NCI-H2196 (cell line): ENCODE measurements around the gene F8A3.
"Not testable (repeated sequence)": the region's sequence is repeated elsewhere in the genome, so short reads cannot be mapped to it uniquely, and the experiment has no call there.

ENCODE experiments used
- DNase-seq: peaks from one replicate; lab custom pipeline; 2025; ENCODE audit not compliant: unreplicated experiment; lab: John Stamatoyannopoulos, UW

The F8A3 gene

GRCh38 chrX:155458471-155458870 is at the start of gene F8A3:
Gene F8A3, minus strand, starts transcription at chrX:155458620. Its CDS starts 20 bp downstream, at chrX:155458600.
- not testable (repeated sequence) for DNase-seq

DNA sequence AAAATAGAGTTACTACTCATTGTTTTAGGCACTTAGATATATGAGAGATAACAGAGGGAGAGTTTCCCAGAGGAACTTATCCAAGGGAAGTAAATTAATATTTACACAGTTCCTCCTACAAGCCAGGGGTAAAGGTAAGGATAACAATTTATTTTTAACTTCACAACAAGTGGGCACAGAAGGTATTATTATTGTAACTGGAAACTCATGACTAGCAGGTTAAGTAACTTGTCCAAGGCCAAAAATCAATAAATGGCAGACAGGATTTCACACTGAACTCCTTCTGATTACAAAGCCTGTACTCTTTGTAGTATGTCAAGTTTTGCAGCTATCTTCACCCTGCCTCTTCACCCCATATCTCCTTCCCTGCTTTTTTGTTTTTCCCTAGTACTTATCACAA is 46.9 kb upstream of the F8A3 start:
- no peak for DNase-seq

DNA sequence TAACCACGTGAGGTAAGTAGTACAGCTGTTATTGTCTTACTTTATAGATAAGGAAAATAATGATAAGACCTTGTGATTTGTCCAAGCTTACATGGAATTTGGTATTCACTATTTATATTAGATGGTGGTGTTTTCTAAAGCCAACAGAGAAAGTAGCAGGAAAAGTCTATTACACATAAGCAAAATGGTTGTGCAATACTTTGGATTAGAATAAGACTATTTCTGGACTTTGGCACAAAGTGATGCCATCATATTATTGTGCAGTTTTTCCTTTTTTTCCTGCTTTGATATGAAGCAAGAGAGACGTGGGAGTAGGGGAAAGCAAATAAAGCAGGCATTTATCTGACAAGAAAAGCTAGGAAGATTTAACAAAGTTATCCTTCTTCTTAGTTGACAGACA is 36.7 kb upstream of the F8A3 start:
- DNase-seq, result not testable (repeated sequence)

DNA sequence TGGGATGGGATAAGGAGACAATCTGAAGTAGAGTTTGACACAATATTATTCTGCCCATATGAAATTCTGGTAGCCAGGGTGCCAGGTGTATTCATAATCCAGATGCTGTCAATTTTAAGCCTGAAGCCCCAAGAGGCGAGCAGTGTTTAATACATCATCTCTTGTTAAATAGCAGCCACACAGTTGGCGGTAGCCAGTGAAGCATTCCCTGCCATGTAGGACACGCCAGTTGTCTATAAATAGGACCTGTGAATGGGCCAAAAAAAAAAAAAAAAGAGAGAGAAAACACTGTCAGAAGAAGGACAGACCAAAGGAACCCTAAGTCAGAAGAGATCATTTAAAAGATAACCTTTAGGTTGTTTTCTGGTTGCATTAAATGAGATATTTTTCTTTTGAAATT is 33.0 kb upstream of the F8A3 start:
- not testable (repeated sequence) for DNase-seq

DNA sequence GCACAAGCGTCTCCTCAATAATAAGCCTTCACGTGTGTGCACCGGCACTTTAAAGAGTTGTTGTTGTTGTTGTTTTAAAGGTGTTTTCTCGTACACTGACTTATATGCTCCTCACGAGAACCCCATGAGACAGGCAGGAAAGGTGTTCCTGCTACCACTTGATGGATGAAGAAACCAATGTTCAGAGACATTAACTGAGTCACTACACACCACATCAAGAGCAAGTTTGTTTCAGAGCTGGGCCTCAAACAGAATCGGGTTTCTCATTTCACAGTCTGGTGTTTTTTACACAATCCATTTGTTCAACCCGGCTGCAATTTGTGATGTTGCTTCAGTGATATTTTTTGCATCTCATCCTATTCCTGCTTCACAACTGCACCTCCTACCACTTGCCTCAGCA is 18.7 kb upstream of the F8A3 start:
- not testable (repeated sequence) for DNase-seq

DNA sequence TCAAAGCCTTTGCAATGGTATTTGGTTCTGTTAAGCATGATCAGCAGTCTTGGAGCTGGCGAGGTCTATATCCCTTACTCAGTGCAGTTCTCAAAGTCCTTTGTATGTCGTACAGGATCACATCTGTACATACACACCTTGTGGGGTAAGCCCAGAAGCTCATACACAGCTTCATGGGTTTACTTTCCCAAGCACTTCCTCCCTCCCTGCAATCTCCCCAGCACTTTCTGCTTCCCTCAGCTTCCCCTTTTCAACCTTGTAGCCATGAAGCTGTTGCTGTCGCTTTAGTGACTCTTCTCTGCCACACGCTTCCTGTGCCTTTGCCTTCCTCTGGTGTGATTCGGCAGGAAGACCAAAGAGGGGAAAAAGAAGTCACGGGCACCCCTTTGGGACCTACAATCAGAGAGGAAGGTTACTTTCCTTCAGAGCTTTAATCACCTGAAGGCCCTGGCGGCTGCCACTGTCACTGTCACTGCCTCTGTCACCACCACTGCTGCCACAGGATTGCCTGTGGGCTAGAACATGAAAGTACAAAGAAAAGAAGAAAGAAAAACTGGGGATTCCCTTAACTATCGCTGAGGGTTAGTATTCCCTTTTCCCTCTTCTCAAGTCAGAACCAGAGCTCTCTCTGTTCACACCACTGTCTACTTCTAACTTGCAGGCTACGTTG is 8.0 kb upstream of the F8A3 start:
- not testable (repeated sequence) for DNase-seq

GRCh38 chrX:155460501-155460900 is 2.1 kb upstream of the F8A3 start:
- DNase-seq, result not testable (repeated sequence)

DNA sequence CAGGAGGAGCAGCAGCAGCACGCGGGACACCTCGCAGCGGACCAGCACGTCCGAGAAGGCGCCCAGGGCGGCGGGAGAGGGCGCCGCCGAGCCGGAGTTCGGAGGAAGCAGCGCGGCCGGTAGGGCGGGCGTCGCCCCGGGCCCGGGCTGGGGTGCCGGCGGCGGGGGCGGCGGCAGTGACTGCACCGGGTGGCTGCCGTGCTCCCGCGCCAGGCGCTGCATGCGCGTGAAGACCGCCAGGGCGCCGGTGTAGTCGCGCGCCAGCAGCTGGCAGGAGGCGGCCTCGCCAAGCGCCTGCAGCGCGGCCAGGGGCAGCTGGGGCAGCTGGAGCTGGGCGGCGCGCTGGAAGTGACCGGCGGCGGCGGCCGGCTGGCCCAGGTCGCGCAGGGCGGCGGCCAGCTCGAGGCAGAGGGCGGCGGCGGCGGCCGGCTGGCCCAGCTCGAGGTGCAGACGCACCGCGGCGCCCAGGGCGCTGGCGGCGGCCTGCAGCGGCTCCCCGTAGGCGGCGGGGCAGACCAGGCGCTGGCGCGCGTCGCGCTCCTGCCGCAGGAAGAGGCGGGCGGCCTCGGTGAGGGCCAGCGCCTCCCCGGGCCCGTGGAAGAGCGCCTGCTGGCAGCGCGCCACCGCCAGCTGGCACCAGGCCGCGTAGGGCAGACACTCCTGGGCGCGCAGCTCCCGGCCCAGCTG is 516 bp downstream of the F8A3 start:
- DNase-seq, result not testable (repeated sequence)

DNA sequence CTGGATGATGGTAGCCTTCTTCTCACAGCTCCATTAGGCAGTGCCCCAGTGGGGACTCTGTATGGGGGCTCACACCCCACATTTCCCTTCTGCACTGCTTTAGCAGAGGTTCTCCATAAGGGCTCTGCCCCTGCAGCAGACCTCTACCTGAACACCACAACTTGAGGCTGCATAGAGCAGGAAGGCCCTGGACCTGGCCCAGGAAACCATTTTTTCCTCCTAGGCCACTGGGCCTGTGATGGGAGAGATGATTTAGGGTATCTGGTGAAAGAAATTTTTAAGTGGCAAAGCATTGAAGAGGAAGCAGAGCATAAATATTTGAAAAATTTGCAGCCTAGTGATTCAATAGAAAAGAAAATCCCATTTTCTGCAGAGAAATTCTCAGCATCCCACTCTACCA is 17.3 kb downstream of the F8A3 start:
- no peak for DNase-seq

DNA sequence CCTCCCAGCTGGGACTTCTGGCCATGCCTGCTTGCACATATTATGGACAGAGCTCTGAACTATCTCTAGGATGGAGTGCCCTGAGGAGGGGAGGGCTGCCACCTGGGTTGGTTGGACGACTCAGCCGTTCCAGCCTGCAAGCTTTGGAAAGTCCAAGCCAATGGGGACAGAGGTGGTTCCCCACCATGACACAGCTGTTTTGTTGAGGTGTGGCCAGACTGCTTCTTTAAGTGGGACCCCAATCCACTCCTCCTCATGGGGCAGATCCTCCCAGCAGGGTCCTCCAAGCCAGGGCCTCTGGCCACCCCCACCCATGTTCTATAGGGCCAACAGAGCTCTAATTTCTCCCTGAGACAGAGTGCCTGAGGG is 22.7 kb downstream of the F8A3 start:
- no peak for DNase-seq

DNA sequence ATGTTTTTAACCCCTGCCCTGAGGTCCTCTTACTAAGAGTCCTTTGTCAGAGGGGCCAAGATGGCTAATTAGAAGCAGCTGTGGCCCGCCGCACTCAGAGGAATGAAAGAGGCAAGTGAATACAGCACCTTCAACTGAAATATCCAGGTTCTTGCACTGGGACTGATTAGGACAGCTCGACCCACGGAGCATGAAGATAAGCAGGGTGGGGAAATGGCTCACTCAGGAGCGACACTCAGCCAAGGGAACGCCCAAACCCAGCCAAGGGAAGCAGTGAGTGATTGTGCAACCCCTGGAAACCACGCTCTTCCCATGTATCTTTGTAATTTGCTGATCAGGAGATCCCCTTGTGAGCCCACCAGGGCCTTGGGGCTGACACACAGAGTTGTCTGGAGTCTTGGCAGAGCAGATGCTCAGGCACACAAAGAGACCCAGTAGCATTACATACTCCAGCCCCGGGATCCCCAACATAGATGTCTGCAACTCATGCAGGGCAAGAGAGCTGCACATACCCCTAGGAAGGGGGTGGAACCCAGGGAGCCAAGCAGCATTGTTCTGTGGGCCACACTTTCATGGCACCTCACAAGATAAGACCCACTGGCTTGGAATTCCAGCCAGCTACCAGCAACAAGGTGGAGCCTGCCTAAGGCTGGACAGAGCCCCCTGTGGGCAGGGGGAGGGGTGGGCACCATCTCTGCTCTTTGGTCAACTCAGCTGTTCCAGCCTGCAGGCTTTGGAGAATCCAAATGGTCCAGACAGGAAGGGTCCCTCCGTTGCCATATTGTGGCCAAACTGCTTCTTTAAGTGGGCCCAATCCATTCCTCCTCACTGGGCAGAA is 23.3 kb downstream of the F8A3 start:
- DNase-seq, result no peak

GRCh38 chrX:155417769-155418168 is 40.7 kb downstream of the F8A3 start:
- no peak for DNase-seq
